NCI-H2171 treated with DMSO at 0.1 percent for 48 hours (cell line): ENCODE measurements around the gene METTL5.
"Not testable (repeated sequence)": the region's sequence is repeated elsewhere in the genome, so short reads cannot be mapped to it uniquely, and the experiment has no call there.

Source experiments
- DNase-seq: peaks from one replicate; lab custom pipeline; 2025; lab: John Stamatoyannopoulos, UW

The METTL5 gene

DNA sequence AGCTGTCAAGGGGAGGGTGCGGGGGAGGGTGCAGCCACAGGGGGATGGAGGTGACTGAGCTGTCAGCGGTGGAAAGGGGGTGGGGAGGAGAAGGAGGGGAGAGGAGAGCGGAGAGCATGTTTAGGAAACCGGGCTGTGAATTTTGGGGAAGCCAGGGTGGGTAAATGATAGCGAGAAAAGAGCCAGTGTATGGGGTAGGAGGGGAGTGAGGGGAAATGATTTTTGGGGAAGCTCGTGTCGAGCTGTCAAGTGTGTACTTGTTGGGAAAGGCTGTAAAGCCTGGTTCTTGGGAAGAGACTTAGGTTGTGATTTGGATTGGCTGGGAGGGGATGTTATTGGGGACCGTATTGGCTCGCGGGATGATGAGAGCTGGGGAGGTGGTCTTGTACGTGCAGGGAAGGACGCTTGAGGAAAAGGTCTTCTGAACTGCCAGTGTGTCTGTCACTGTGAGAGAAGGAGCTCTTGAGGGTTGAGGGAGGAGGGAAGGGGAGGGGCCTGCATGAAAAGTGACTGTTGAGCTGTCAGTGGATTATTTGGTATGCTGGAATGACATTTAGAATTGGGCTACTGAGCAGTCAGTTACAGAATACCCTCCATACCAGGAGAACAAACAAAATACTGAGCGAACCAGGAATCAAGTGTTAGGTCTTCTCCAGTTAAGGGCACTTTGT, 3.6 kb upstream of the METTL5 start:
- peak; percentile 55 for DNase-seq

DNA sequence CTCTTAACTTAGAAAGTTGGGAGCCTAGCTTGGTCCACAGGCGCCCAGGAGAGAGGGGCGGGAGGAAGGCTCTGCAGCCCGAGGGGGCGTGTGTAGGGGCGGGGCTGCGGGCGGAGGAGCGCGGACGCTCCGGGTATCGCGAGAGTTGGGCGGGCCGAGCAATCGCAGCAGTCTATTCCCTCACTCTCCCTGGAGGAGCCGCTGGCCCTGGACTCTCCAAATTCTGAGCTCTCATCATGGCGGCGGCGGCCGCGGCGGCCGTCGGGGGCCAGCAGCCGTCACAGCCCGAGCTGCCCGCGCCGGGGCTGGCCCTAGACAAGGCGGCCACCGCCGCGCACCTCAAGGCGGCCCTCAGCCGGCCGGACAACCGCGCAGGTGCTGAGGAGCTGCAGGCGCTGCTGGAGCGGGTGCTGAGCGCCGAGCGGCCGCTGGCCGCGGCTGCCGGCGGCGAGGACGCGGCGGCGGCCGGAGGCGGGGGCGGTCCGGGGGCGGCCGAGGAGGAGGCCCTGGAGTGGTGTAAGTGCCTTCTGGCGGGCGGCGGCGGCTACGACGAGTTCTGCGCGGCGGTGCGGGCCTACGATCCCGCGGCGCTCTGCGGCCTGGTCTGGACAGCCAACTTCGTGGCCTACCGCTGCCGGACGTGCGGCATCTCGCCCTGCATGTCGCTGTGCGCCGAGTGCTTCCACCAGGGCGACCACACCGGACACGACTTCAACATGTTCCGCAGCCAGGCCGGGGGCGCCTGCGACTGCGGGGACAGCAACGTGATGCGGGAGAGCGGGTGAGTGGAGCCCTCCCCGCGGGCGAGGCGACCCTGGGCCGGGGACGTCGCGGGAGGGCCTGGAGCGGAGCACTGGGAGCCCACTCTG, 2.8 kb upstream of the METTL5 start, which contains the start of gene UBR3:
UBR3 (plus strand) TSS at position 183 of the 869 bp plus-strand sequence; CDS start at position 237, 54 bp downstream.
- DNase-seq = peak; percentile 89

DNA sequence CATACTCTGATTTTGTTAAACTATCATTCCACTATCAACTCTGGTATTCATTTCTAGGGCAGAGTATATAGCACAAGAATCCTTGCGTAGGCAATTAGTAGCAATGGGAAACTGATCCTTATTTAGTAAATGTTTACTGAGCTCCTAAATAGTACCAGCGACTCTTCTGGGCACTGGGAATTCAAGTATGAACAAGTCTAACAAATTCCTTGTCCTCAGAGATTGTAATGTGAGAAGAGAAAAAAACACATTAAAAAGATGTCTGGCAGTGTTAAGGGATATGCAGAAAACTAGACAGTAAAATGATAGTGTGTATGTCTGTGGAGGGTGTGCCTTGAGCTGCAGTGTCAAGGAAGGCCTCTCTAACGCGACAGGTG, 721 bp downstream of the METTL5 start:
- peak; percentile 81 for DNase-seq

DNA sequence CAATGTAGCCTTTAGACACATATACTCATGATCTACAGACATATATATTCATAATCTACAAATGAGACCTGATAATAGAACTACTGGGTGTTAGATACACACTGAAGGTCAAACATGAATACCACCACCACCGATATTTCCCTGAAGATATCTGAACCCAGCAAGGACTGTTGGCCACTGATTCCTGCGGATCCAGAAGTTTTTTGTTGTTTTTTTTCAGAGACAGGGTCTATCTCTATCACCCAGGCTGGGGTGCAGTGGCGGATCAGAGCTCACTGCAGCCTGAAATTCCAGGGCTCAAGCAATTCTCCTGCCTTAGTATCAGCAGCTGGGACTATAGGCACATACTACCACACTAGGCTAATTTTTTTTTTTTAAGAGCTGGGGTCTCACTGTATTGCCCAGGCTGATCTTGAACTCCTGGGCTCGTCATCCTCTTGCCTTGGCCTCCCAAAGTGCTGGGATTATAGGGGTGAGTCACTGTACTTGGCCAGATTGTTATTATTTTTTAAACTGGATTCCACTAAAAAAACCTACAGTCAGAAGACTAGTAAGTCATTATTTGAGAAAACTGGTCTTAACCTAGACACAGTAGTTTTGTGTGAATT, 1.8 kb downstream of the METTL5 start:
- no peak for DNase-seq

DNA sequence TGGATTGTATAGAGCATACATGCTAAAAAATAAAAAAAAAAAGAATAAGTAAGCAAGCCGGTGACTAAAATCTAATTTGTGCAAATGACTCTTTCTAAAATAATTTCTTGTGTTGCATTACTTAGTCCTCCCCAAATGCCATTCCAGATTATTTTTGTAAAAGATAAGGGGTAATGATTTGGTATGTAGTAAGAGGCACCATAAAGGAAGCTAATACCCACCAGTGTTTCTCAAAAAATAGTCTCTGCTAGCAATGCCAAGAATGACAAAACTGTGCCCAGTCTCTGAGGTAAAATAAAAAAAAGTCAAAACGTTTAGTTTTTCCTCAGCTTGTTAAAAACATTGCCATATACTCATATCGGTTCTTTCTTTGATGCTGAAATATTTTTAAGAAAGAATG, 2.7 kb downstream of the METTL5 start:
- DNase-seq = no peak

DNA sequence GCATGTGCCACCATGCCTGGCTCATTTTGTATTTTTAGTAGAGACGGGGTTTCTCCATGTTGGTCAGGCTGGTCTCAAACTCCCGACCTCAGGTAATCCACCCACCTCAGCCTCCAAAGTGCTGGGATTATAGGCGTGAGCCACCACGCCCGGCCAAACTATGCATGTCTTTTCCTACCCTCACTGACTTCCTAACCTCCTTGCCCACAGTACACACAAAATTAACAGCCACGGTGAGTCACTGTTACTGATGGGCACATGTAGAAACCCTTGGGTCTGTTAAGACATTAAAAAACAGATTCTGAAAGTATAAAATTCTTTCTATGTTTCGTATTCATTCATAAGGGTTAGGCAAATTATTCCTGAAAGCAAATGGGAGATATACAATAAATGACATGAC, 4.6 kb downstream of the METTL5 start:
- DNase-seq = not testable (repeated sequence)

DNA sequence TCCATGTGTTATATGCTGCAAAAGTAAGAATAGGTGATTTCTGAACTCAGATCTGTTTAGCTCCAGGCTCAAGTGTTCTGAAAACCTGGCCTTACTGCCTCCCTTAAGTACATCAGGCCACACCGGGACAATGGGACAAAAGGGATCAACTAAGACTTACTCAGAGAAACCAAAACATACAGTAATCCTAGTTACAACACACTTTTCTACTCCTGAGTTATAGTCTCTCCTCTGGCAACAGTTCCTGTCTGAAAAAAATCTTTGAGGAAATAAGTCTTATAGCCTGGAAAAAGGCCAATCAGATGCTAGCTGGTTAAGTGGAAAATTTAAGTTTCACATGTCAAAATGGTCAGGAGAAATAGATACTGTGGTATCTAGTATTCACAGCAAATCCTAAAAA, 5.6 kb downstream of the METTL5 start:
- no peak for DNase-seq

DNA sequence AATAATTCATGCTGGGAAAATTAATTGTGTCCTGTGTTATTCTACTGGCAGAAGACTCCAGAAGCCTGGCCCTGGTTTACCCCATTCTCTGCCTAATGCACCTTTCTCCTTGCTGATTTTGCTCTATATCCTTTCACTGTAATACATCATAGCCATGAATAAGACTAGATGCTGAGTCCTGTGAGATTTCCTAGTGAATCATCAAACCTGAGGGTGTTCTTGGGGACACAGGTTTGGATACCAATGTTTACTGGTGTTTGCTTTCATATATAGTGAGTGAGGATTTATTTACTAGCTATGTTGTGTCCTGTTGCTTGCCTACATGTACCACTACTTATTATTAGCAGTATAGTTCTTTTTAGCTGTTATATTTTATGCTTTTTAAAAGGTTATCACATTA, 6.5 kb downstream of the METTL5 start:
- DNase-seq = no peak

DNA sequence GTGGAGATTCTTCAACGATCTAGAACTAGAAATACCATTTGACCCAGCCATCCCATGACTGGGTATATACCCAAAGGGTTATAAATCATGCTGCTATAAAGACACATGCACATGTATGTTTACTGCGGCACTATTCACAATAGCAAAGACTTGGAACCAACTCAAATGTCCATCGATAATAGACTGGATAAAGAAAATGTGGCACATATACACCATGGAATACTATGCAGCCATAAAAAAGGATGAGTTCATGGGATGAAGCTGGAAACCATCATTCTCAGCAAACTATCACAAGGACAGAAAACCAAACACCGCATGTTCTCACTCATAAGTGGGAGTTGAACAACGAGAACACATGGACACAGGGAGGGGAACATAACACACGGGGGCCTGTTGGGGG, 7.3 kb downstream of the METTL5 start:
- not testable (repeated sequence) for DNase-seq

DNA sequence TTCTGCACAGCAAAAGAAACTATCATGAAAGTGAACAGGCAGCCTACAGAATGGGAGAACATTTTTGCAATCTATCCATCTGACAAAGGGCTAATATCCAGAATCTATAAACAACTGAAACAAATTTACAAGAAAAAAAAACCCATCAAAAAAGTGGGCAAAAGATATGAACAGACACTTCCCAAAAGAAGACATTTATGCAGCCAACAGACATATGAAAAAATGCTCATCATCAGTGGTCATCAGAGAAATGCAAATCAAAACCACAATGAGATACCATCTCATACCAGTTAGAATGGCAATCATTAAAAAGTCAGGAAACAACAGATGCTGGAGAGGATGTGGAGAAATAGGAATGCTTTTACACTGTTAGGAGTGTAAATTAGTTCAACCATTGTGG, 7.7 kb downstream of the METTL5 start:
- DNase-seq = not testable (repeated sequence)

DNA sequence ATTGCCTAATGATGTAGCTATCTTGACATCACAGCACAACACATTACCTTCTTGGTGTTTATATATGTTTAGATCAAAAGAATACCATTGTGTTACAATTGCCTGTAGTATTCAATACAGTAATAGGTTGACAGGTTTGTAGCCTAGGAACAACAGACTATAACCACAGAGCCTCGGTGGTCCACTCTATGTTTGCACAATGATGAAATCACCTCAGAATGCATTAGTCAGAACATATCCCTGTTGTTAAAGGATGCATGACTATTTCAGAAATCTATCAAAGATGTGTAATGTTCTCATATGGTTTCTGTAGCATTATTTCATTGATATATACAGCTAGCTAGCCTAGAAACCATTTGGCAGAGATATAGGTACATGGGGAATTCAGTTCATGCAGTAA, 8.9 kb downstream of the METTL5 start:
- no peak for DNase-seq

DNA sequence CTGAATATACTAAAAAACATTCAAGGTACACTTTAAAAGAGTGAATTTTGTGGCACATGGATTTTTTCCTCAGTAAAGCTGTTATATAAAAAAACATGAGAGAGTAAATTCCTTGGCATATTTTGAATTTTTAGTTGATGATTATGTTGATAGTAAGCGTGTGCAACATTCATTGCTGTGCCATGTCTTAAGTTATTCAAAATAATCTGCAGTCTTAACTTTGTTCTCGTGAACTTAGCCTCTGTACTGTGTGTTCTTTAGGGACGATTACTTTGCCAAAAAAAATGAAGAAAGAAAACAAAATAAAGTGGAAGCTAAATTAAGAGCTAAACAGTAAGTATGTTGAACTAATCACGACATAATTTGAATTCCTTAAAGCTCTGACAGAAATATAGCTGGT, 16.5 kb downstream of the METTL5 start:
- DNase-seq = no peak

DNA sequence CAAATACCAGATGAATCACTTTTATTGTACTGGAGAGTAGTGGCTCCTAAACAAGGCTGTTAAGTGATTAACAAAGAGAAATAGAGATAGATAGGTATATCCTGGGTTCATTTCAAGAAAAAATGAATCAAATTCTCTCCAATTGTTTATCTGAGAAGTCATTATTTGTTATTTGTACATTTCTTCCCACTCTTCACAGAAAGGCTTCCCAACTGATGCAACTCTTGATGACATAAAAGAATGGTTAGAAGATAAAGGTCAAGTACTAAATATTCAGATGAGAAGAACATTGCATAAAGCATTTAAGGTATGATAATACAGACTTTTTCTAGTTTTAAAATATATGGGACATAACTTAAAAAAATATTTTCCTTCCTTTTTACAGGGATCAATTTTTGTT, 18.1 kb downstream of the METTL5 start:
- DNase-seq = no peak

DNA sequence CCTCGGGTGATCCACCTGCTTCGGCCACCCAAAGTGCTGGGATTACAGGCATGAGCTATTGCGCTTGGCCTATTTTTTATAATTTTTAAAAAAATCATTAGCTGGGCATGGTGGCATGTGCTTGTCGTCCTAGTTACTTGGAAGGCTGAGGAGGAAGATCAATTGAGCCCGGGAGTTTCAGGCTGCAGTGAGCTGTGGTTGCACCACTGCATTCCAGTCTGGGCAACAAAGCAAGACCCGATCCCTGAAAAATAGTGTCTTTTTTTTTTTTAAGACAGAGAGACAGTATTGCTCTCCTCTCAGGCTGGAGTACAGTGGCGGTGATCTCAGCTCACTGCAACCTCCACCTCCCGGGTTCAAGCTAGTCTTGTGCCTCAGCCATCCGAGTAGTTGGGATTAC, 21.2 kb downstream of the METTL5 start:
- DNase-seq = no peak

DNA sequence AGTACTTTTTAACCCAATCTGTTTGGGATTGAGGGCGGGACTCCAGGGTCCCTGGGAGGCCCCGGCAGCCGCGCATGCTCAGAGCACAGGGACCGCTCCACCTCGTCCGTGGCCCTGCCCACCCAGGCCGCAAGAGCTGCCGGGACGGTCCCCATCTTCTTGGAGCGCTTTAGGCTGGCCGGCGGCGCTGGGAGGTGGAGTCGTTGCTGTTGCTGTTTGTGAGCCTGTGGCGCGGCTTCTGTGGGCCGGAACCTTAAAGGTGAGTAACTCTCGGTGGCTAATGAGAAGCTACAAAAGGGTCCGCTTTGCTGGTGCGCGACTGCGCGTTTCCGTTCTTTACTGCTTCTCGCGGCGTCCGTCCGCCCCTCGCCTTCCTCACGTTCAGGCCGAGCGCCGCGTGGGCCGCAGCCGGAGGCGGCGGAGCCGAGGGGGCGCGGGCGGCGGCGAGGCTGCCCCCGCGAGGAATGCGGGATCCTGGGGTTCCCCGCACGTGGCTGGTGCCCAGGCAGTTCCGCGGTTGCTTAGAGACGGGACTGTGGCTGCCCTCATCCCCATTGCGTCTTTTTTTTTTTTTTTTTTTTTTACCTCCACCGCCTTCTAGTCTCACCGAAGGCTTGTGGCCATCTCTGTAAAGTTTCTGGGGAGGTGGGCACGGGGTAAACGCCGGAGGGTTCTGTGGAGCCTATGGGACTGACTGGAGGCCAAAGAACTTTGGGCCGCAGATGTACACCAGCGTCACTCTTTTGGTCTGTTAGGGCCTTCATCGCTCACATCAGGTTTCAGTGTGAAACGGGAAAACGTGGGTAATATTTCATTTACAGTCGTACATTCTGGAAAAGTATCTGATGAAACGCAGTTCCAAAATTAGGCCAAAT, 25.8 kb downstream of the METTL5 start, which contains the start of gene SSB:
SSB (plus strand) TSS at position 154 of the 875 bp plus-strand sequence. CDS start 2,090 bp downstream, outside the sequence.
- DNase-seq = peak; percentile 93

DNA sequence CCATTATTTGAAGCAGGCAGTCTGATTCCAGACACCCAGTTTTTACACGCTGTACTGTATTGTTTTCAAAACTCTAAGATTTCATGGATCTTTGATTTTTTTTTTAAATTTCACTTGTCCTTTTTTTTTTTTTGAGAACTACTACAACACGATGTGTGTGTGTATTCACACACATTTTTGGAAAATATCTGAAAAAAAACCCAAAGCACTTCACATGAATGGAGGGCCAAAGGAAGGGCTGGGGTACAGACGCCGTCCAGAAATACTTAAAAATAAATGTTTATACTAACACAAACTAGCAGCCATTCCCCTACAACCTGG, 26.3 kb downstream of the METTL5 start:
- DNase-seq = no peak

DNA sequence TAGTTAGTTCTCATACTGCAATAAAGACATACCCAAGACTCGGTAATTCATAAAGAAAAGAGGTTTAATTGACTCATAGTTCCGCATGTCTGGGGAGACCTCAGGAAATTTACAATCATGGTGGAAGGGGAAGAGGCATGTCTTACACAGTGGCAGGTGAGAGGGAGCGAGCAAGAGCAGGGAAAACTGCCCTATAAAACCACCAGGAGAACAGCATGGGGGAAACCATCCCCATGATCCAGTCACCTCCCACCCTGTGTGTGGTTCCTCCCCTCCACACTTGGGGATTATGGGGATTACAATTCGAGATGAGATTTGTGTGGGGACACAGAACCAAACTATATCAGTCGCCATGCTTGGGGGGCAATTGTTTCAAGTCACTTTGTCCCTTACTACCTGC, 27.1 kb downstream of the METTL5 start:
- DNase-seq = no peak

DNA sequence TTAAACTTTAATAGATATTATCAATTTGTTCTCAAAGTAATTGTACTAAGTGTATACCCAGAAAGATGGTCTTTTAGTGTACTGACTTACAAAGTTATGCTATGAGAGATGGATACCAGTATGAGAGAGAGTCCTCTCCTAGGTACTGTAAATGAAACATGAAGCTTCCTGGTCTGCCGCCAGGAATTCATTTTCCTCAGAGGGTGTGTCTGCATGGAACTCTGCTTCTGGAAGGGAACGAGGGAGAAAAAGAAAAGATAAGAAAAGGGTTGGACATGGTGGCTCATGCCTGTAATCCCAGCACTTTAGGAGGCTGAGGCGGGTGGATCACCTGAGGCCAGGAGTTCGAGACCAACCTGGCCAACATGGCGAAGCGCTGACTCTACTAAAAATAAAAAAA, 28.3 kb downstream of the METTL5 start:
- DNase-seq = no peak

DNA sequence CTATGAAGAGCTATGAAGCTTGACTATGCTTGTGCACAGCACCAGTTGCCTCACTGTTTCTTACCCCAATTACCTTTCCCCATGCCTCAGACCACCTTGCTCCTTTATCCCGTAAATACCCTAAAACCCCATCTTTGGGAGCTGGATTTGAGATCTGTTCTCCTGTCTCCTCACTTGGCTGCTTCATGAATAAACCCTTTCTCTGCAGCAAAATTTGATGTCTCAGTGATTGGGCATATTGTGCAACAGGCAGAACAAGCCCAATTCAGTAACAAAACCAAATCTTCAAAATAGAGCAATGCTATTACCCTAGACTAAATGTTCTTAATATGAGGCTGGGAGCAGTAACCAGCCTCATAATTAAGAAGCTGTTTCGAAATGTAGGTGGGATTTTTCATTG, 29.5 kb downstream of the METTL5 start:
- no peak for DNase-seq

DNA sequence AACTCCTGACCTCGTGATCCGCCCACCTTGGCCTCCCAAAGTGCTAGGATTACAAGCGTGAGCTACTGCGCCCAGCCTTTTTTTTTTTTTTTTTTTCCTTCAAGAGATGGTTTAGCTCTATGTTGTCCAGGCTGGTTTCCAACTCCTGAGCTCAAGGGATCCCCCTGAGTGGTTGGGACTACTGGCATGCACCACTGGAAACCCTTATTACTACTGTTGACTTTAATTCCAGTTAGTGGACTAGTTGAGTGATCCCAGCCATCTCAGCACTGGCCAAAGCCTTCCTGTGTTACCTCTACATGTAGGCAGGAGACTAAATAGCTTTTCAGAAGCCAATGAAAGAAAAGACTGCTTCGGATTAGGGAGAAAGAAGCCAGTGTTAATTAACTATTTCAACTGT, 34.1 kb downstream of the METTL5 start:
- no peak for DNase-seq

DNA sequence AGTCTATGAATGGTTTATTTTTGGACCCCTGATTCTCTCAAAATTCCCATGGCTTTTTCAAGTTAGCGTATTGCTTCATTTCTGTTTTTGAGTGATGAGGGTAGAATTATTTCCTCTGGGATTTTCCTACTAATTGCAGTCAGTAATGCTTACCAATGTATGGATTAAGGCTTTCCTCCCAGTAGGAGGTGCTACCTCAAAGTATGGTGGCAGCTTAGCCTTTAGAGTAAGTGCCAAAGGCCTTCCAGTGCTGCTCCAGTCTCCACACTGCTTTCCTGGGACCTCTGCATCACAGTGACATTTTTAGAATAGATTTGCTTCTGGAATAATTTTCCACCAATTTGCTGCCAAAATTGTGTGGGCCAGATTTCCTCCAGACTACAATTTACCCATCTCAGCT, 42.2 kb downstream of the METTL5 start:
- DNase-seq = no peak
